HEK293T (cell line): Measurements from ENCODE around the gene PBX1.

ENCODE experiments used
- ARNT ChIP-seq: fragments of 450-650 bp; IDR thresholded peaks from 2 replicates; pipeline ENCODE4 v1.6.1; 2017; ENCODE audit warnings: mild to moderate bottlenecking
- BHLHE40 ChIP-seq: fragments of 450-650 bp; IDR thresholded peaks from 2 replicates; pipeline ENCODE4 v1.6.1; 2016; ENCODE audit warnings: mild to moderate bottlenecking, moderate library complexity, borderline replicate concordance
- CTBP1 ChIP-seq: fragments of 450-650 bp; IDR thresholded peaks from 2 replicates; pipeline ENCODE4 v1.6.1; 2016; ENCODE audit warnings: borderline replicate concordance
- FOXA1 ChIP-seq: fragments of 450-650 bp; IDR thresholded peaks from 2 replicates; pipeline ENCODE4 v1.6.1; 2016; ENCODE audit warnings: mild to moderate bottlenecking
- FOXK2 ChIP-seq: fragments of 450-650 bp; IDR thresholded peaks from 2 replicates; pipeline ENCODE4 v1.6.1; 2016; ENCODE audit warnings: mild to moderate bottlenecking
- FOXM1 ChIP-seq: fragments of 450-650 bp; IDR thresholded peaks from 2 replicates; pipeline ENCODE4 v1.6.1; 2017; ENCODE audit warnings: mild to moderate bottlenecking, borderline replicate concordance
- L3MBTL2 ChIP-seq: fragments of 450-650 bp; conservative IDR thresholded peaks from 2 replicates; pipeline ENCODE4 v1.6.1; 2016; ENCODE audit warnings: mild to moderate bottlenecking
- NFRKB ChIP-seq: fragments of 450-650 bp; IDR thresholded peaks from 2 replicates; pipeline ENCODE4 v1.6.1; 2016; ENCODE audit warnings: mild to moderate bottlenecking, moderate library complexity
- PKNOX1 ChIP-seq: fragments of 450-650 bp; IDR thresholded peaks from 2 replicates; pipeline ENCODE4 v1.6.1; 2016
- SUZ12 ChIP-seq: fragments of 450-650 bp; IDR thresholded peaks from 2 replicates; pipeline ENCODE4 v1.6.1; 2016; ENCODE audit warnings: mild to moderate bottlenecking
- TARDBP ChIP-seq: fragments of 450-650 bp; IDR thresholded peaks from 2 replicates; pipeline ENCODE4 v1.6.1; 2016
- ZNF384 ChIP-seq: fragments of 450-650 bp; IDR thresholded peaks from 2 replicates; pipeline ENCODE4 v1.6.1; 2016

GRCh38 chr1:164571333-164571732 lies 12.3 kb downstream of the PBX1 start:
- TF ChIP-seq SUZ12 = no peak
- no peak for TF ChIP-seq ARNT
- TF ChIP-seq FOXK2 = no peak
- no peak for TF ChIP-seq NFRKB
- no peak for TF ChIP-seq FOXA1
- no peak for TF ChIP-seq ZNF384
- no peak for TF ChIP-seq BHLHE40
- TF ChIP-seq L3MBTL2 = no peak
- no peak for TF ChIP-seq FOXM1
- TF ChIP-seq PKNOX1 = no peak
- TF ChIP-seq TARDBP = no peak
- no peak for TF ChIP-seq CTBP1
